GM19351 (cell line): ENCODE data around the gene CLMP.
"Not testable (repeated sequence)": the region's sequence is repeated elsewhere in the genome, so short reads cannot be mapped to it uniquely, and the experiment has no call there.

Source experiments
- ATAC-seq: cut with Tn5 transposase; IDR thresholded peaks from one replicate; pipeline ENCODE4 v1.9.1; 2021; ENCODE audit warnings: mild to moderate bottlenecking, moderate library complexity; ENCODE audit not compliant: unreplicated experiment

The CLMP gene

GRCh38 chr11:123219066-123219690 lies 24.1 kb upstream of the CLMP start:
- ATAC-seq, result no peak

- no peak for ATAC-seq
Measured at GRCh38 chr11:123218451-123218850, 23.4 kb upstream of the CLMP start.

- ATAC-seq, result no peak
Measured at GRCh38 chr11:123217897-123218296, 22.8 kb upstream of the CLMP start.

GRCh38 chr11:123216249-123216648 lies 21.2 kb upstream of the CLMP start:
- no peak for ATAC-seq

GRCh38 chr11:123214940-123215339 lies 19.9 kb upstream of the CLMP start:
- ATAC-seq, result no peak

- no peak for ATAC-seq
Measured at GRCh38 chr11:123214396-123214795, 19.3 kb upstream of the CLMP start.

- ATAC-seq, result no peak
Measured at GRCh38 chr11:123213307-123213771, 18.3 kb upstream of the CLMP start.

- ATAC-seq, result no peak
Measured at GRCh38 chr11:123212406-123212805, 17.4 kb upstream of the CLMP start.

GRCh38 chr11:123211981-123212380 lies 16.9 kb upstream of the CLMP start:
- ATAC-seq, result no peak

GRCh38 chr11:123211149-123211852 lies 16.3 kb upstream of the CLMP start:
- no peak for ATAC-seq

- peak; percentile 70 for ATAC-seq
Measured at GRCh38 chr11:123209591-123209990, 14.5 kb upstream of the CLMP start.

GRCh38 chr11:123206791-123207434 lies 11.9 kb upstream of the CLMP start:
- ATAC-seq, result no peak

- ATAC-seq, result not testable (repeated sequence)
Measured at GRCh38 chr11:123206055-123206454, 11.0 kb upstream of the CLMP start.

GRCh38 chr11:123203934-123204333 lies 8.9 kb upstream of the CLMP start:
- no peak for ATAC-seq

- ATAC-seq, result no peak
Measured at GRCh38 chr11:123203471-123203870, 8.4 kb upstream of the CLMP start.

GRCh38 chr11:123202155-123203151 lies 7.4 kb upstream of the CLMP start:
- ATAC-seq, result no peak

GRCh38 chr11:123200264-123200663 lies 5.2 kb upstream of the CLMP start:
- no peak for ATAC-seq

- ATAC-seq, result no peak
Measured at GRCh38 chr11:123197711-123198110, 2.7 kb upstream of the CLMP start.

- ATAC-seq, result no peak
Measured at GRCh38 chr11:123196060-123196714, 1.1 kb upstream of the CLMP start.
